Mesenchymal stem cell (in vitro differentiated cells and primary cell): Measurements from ENCODE around the gene REST.

Source experiments
- DNase-seq: peaks from one replicate; pipeline ENCODE4 v3.0.0-alpha.2; 2013
- H2AFZ ChIP-seq: one replicate; pipeline ENCODE4 v1.6.1; 2013; ENCODE audit warnings: low read depth, mild to moderate bottlenecking, control low read depth, inconsistent platforms, low read length, moderate library complexity
- H2AK5ac ChIP-seq: 2 replicates; pipeline ENCODE4 v1.6.1; 2013; ENCODE audit warnings: low read length, moderate library complexity, mild to moderate bottlenecking, inconsistent platforms; ENCODE audit not compliant: severe bottlenecking
- H2BK120ac ChIP-seq: one replicate; pipeline ENCODE4 v1.6.1; 2013; ENCODE audit warnings: low read depth, mild to moderate bottlenecking, inconsistent platforms, low read length, moderate library complexity
- H2BK12ac ChIP-seq, 2 experiments: one replicate each; pipeline ENCODE4 v1.6.1; 2013; ENCODE audit warnings: inconsistent platforms in 2 of 2, low read length in 2 of 2, mild to moderate bottlenecking in 2 of 2, moderate library complexity in 2 of 2, control low read depth in 1 of 2
- H2BK15ac ChIP-seq: one replicate; pipeline ENCODE4 v1.6.1; 2013; ENCODE audit warnings: mild to moderate bottlenecking, low read depth, inconsistent platforms; ENCODE audit not compliant: poor library complexity, severe bottlenecking
- H2BK5ac ChIP-seq: 2 replicates; pipeline ENCODE4 v1.6.1; 2013; ENCODE audit warnings: low read depth, mild to moderate bottlenecking, low read length, control low read depth, inconsistent platforms; ENCODE audit not compliant: poor library complexity, severe bottlenecking
- H3K14ac ChIP-seq, 2 experiments: one replicate each; pipeline ENCODE4 v1.6.1; 2013; ENCODE audit warnings: inconsistent platforms in 2 of 2, low read length in 2 of 2, control low read depth in 1 of 2, mild to moderate bottlenecking in 1 of 2, moderate library complexity in 1 of 2
- H3K18ac ChIP-seq, 2 experiments: one replicate each; pipeline ENCODE4 v1.6.1; 2013; ENCODE audit warnings: inconsistent platforms in 2 of 2, low read length in 2 of 2, control low read depth in 1 of 2, low read depth in 1 of 2, mild to moderate bottlenecking in 1 of 2
- H3K23ac ChIP-seq, 2 experiments: one replicate each; pipeline ENCODE4 v1.6.1; 2013; ENCODE audit warnings: inconsistent platforms in 2 of 2, low read length in 2 of 2, mild to moderate bottlenecking in 2 of 2, moderate library complexity in 2 of 2, control low read depth in 1 of 2
- H3K27ac ChIP-seq: 2 replicates; pipeline ENCODE4 v1.5.1; 2013; ENCODE audit warnings: mild to moderate bottlenecking, moderate library complexity, low read length, control low read depth, inconsistent platforms; ENCODE audit not compliant: poor library complexity, severe bottlenecking
- H3K27me3 ChIP-seq, 2 experiments: 2 replicates each; pipeline versions ENCODE4 v1.6.1 to v1.7.0; 2013; ENCODE audit warnings: low read length in 2 of 2, mild to moderate bottlenecking in 2 of 2, moderate library complexity in 2 of 2, control low read depth in 1 of 2, inconsistent platforms in 1 of 2; ENCODE audit not compliant: control insufficient read depth in 1 of 2, insufficient read depth in 1 of 2
- H3K36me3 ChIP-seq, 2 experiments: 2 replicates each; pipeline versions ENCODE4 v1.6.1 to v1.7.0; 2013; ENCODE audit warnings: low read length in 2 of 2, control low read depth in 1 of 2, inconsistent platforms in 1 of 2, low read depth in 1 of 2, mild to moderate bottlenecking in 1 of 2; ENCODE audit not compliant: insufficient read depth in 2 of 2, control insufficient read depth in 1 of 2
- H3K4ac ChIP-seq, 2 experiments: one replicate each; pipeline ENCODE4 v1.6.1; 2013; ENCODE audit warnings: inconsistent platforms in 2 of 2, low read length in 2 of 2, mild to moderate bottlenecking in 2 of 2, moderate library complexity in 2 of 2, control low read depth in 1 of 2, low read depth in 1 of 2
- H3K4me1 ChIP-seq: 2 replicates; pipeline ENCODE4 v1.6.1; 2013; ENCODE audit warnings: low read depth, low read length, control low read depth; ENCODE audit not compliant: control insufficient read depth, insufficient read depth
- H3K4me2 ChIP-seq: 2 replicates; pipeline ENCODE4 v1.6.1; 2013; ENCODE audit warnings: low read length, mild to moderate bottlenecking, inconsistent platforms; ENCODE audit not compliant: poor library complexity, severe bottlenecking
- H3K4me3 ChIP-seq, 2 experiments: 2 replicates each; pipeline versions ENCODE4 v1.5.1 to v1.7.0; 2013; ENCODE audit warnings: low read length in 2 of 2, mild to moderate bottlenecking in 2 of 2, control low read depth in 1 of 2, low read depth in 1 of 2; ENCODE audit not compliant: insufficient read depth in 1 of 2
- H3K79me1 ChIP-seq: replicated peaks from 2 replicates; pipeline ENCODE4 v1.6.1; 2013; ENCODE audit warnings: mild to moderate bottlenecking, control low read depth, low read length, inconsistent platforms; ENCODE audit not compliant: poor library complexity, severe bottlenecking
- H3K9ac ChIP-seq: 2 replicates; pipeline ENCODE4 v1.7.0; 2013; ENCODE audit warnings: mild to moderate bottlenecking, low read length, moderate library complexity
- H3K9me3 ChIP-seq: 2 replicates; pipeline ENCODE4 v1.7.0; 2013; ENCODE audit warnings: mild to moderate bottlenecking, low read length; ENCODE audit not compliant: control insufficient read depth
- H4K8ac ChIP-seq: one replicate; pipeline ENCODE4 v1.6.1; 2013; ENCODE audit warnings: inconsistent platforms, mild to moderate bottlenecking, low read length, moderate library complexity
- H4K91ac ChIP-seq: one replicate; pipeline ENCODE4 v1.6.1; 2013; ENCODE audit warnings: mild to moderate bottlenecking, low read length, inconsistent platforms
- WGBS: methylation state at CpG from one replicate; pipeline ENCODE4 v1.1.7; 2013; ENCODE audit warnings: mixed read lengths; 5-methylcytosine and 5-hydroxymethylcytosine counted together

Gene REST

GRCh38 chr4:56874923-56875322, 32.8 kb upstream of the REST start:
- no peaks in the 10 kb centered on the region for H3K27me3 ChIP-seq
- H2BK5ac ChIP-seq, result no peak overlapping the region
- no peak overlapping the region for H3K14ac ChIP-seq
- H3K4me3 ChIP-seq, result no peak overlapping the region
- H3K9me3 ChIP-seq, result no peaks in the 10 kb centered on the region
- H2BK15ac ChIP-seq, result no peak overlapping the region
- no peak overlapping the region for H3K4me2 ChIP-seq
- no peak overlapping the region for H2BK120ac ChIP-seq
- H2AFZ ChIP-seq, result no peak overlapping the region
- H3K23ac ChIP-seq, result no peak overlapping the region
- H3K9ac ChIP-seq, result no peak overlapping the region
- WGBS, result 73% methylated on average over 5 of the region's 6 CpGs
- H3K4ac ChIP-seq, result no peak overlapping the region
- DNase-seq, result no peak
- no peak overlapping the region for H2AK5ac ChIP-seq
- H3K27ac ChIP-seq, result no peak overlapping the region
- no peak overlapping the region for H4K91ac ChIP-seq
- no peaks in the 10 kb centered on the region for H3K4me1 ChIP-seq
- H3K18ac ChIP-seq, result no peak overlapping the region
- H3K79me1 ChIP-seq, result no peaks in the 10 kb centered on the region
- H4K8ac ChIP-seq, result no peak overlapping the region
- H3K36me3 ChIP-seq, result no peaks in the 10 kb centered on the region
- no peak overlapping the region for H2BK12ac ChIP-seq

- H3K36me3 ChIP-seq, result no peaks in the 10 kb centered on the region
- H2BK15ac ChIP-seq, result no peak overlapping the region
- H3K27me3 ChIP-seq, result no peaks in the 10 kb centered on the region
- no peak overlapping the region for H2BK5ac ChIP-seq
- H3K9ac ChIP-seq, result no peak overlapping the region
- H3K79me1 ChIP-seq, result no peaks in the 10 kb centered on the region
- no peak for DNase-seq
- H4K91ac ChIP-seq, result no peak overlapping the region
- H3K18ac ChIP-seq, result no peak overlapping the region
- no peak overlapping the region for H3K23ac ChIP-seq
- H2BK120ac ChIP-seq, result no peak overlapping the region
- H3K27ac ChIP-seq, result no peak overlapping the region
- no peaks in the 10 kb centered on the region for H3K9me3 ChIP-seq
- H3K4ac ChIP-seq, result no peak overlapping the region
- H4K8ac ChIP-seq, result no peak overlapping the region
- H3K4me2 ChIP-seq, result no peak overlapping the region
- no peak overlapping the region for H3K4me3 ChIP-seq
- no peak overlapping the region for H2BK12ac ChIP-seq
- H3K4me1 ChIP-seq, result no peaks in the 10 kb centered on the region
- H2AFZ ChIP-seq, result no peak overlapping the region
- 90% methylated on average over 3 of the region's 4 CpGs for WGBS
- no peak overlapping the region for H2AK5ac ChIP-seq
- H3K14ac ChIP-seq, result no peak overlapping the region
Observed at GRCh38 chr4:56876264-56876663, 31.4 kb upstream of the REST start.

- DNase-seq, result no peak
- no peak overlapping the region for H3K4ac ChIP-seq
- H2AFZ ChIP-seq, result no peak overlapping the region
Observed at GRCh38 chr4:56879996-56880395, 27.7 kb upstream of the REST start.

DNA sequence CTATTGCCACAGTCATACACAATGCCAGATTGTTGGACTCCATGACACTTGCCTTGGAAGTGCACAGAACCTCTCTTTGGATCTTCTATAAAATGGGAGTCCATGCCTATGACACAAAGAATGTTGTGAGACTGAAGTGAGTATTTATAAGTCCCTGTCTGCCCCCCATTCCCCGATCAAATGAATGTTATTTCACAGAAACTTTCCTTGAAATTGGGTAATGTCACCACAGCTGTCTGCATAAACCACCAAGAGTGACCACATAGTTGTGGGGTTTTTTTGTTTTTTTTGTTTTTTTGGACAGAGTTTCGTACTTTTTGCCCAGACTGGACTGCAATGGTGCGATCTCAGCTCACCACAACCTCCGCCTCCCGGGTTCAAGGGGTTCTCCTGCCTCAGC, 27.1 kb upstream of the REST start:
- Histone ChIP-seq H3K9ac (no peak overlapping the region), H4K91ac (no peak overlapping the region), H3K4ac (no peak overlapping the region), H3K23ac (no peak overlapping the region), H2BK12ac (no peak overlapping the region), H3K9me3 (no peaks in the 10 kb centered on the region), H3K27me3 (no peaks in the 10 kb centered on the region), H3K4me3 (no peak overlapping the region), H3K27ac (no peak overlapping the region), H2AK5ac (no peak overlapping the region), H4K8ac (no peak overlapping the region), H3K79me1 (no peaks in the 10 kb centered on the region), H3K4me2 (no peak overlapping the region), H3K14ac (no peak overlapping the region), H2BK120ac (no peak overlapping the region), H2BK5ac (no peak overlapping the region), H2AFZ (no peak overlapping the region), H3K18ac (no peak overlapping the region), H2BK15ac (no peak overlapping the region), H3K36me3 (no peaks in the 10 kb centered on the region), H3K4me1 (no peaks in the 10 kb centered on the region)
- 77% methylated on average over 5 of the region's 5 CpGs for WGBS
- DNase-seq, result no peak

More at GRCh38 chr4:56879996-56880395, 27.7 kb upstream of the REST start:
- H3K4me1 ChIP-seq, result no peaks in the 10 kb centered on the region
- no peaks in the 10 kb centered on the region for H3K79me1 ChIP-seq
- H3K4me3 ChIP-seq, result no peak overlapping the region
- no peaks in the 10 kb centered on the region for H3K27me3 ChIP-seq
- H3K14ac ChIP-seq, result no peak overlapping the region
- no peak overlapping the region for H2AK5ac ChIP-seq
- H3K36me3 ChIP-seq, result no peaks in the 10 kb centered on the region
- H3K9me3 ChIP-seq, result no peaks in the 10 kb centered on the region
- H2BK15ac ChIP-seq, result no peak overlapping the region
- no peak overlapping the region for H4K8ac ChIP-seq
- no peak overlapping the region for H3K18ac ChIP-seq
- no peak overlapping the region for H3K23ac ChIP-seq
- no peak overlapping the region for H2BK12ac ChIP-seq
- H3K9ac ChIP-seq, result no peak overlapping the region
- H4K91ac ChIP-seq, result no peak overlapping the region
- H2BK5ac ChIP-seq, result no peak overlapping the region
- WGBS, result no CpG with 5 or more reads among the region's 3 CpGs
- H3K4me2 ChIP-seq, result no peak overlapping the region
- H3K27ac ChIP-seq, result no peak overlapping the region
- H2BK120ac ChIP-seq, result no peak overlapping the region
